Activated CD4-positive, CD25-positive, alpha-beta regulatory T cell treated with anti-CD3 and anti-CD28 coated beads, Interleukin-2, amount 50 U/mL, for 72 hours (primary cell): ENCODE measurements around the gene SF3A2.
"Not testable (repeated sequence)": the region's sequence is repeated elsewhere in the genome, so short reads cannot be mapped to it uniquely, and the experiment has no call there.

ENCODE experiments used
- DNase-seq: peaks from one replicate; pipeline ENCODE4 v3.0.0; 2021

Gene SF3A2

GRCh38 chr19:2277138-2277537 lies 40.5 kb downstream of the SF3A2 start:
- DNase-seq, result no peak

GRCh38 chr19:2278459-2279158 lies 42.0 kb downstream of the SF3A2 start:
- no peak for DNase-seq

- no peak for DNase-seq
Observed at GRCh38 chr19:2280633-2281264, 44.1 kb downstream of the SF3A2 start.

GRCh38 chr19:2281265-2282061 lies 44.8 kb downstream of the SF3A2 start:
- not testable (repeated sequence) for DNase-seq

GRCh38 chr19:2282062-2282861 lies 45.6 kb downstream of the SF3A2 start, which contains the start of gene PEAK3:
Gene PEAK3 (minus strand): TSS chr19:2282175. CDS start chr19:2280931, 1,244 bp downstream.
- DNase-seq, result no peak

- DNase-seq, result no peak
Observed at GRCh38 chr19:2282862-2283237, 46.2 kb downstream of the SF3A2 start.

GRCh38 chr19:2283835-2284507 lies 47.3 kb downstream of the SF3A2 start:
- no peak for DNase-seq

GRCh38 chr19:2286402-2287140 lies 49.9 kb downstream of the SF3A2 start:
- no peak for DNase-seq

- no peak for DNase-seq
Observed at GRCh38 chr19:2287585-2288337, 51.1 kb downstream of the SF3A2 start.

- no peak for DNase-seq
Observed at GRCh38 chr19:2288338-2288817, 51.8 kb downstream of the SF3A2 start.

GRCh38 chr19:2288818-2289713 lies 52.4 kb downstream of the SF3A2 start:
- DNase-seq, result no peak

GRCh38 chr19:2289714-2290435 lies 53.3 kb downstream of the SF3A2 start:
- DNase-seq, result peak; percentile 67

GRCh38 chr19:2290441-2291184 lies 54.0 kb downstream of the SF3A2 start:
- DNase-seq, result peak; percentile 57

- DNase-seq, result no peak
Observed at GRCh38 chr19:2291185-2291751, 54.6 kb downstream of the SF3A2 start.

GRCh38 chr19:2294687-2295335 lies 58.2 kb downstream of the SF3A2 start:
- DNase-seq, result no peak

- no peak for DNase-seq
Observed at GRCh38 chr19:2296141-2296540, 59.5 kb downstream of the SF3A2 start.
